SK-N-SH (cell line): ENCODE results near the gene POLE2. TPM values are rescaled to one million over a fixed set of nuclear protein-coding genes. Genes with fewer than 3 reads are reported as not detected.

Source experiments
- CTCF ChIA-PET: fragments of 300-600, 350-600 bp; formaldehyde crosslinking; extraction: SDS; loops from one replicate; lab custom pipeline; 2021; lab: Yijun Ruan, JAX
- POLR2A ChIA-PET: fragments of 350-600 bp; sonication (Branson Sonifier 250); formaldehyde crosslinking; extraction: SDS; loops from one replicate; lab custom pipeline; 2020; ENCODE audit warnings: antibody characterized with exemption, inconsistent platforms; lab: Yijun Ruan, JAX
- DNase-seq: peaks from one replicate; pipeline ENCODE4 v3.0.0; 2012
- H2AFZ ChIP-seq: fragments of 200-600 bp; sonication (generic); 2 replicates; pipeline ENCODE4 v1.8.1; 2016; ENCODE audit warnings: antibody characterized with exemption, mild to moderate bottlenecking, low read depth
- H3F3A ChIP-seq: fragments of 200-600 bp; sonication (generic); replicated peaks from 2 replicates; pipeline ENCODE3; 2016; ENCODE audit warnings: antibody characterized with exemption, mild to moderate bottlenecking; ENCODE audit not compliant: insufficient read depth
- H3K27ac ChIP-seq, 2 experiments: fragments of 200-500 bp in 1 of 2; fragments of 200-600 bp in 1 of 2; sonication (Bioruptor generic) in 1 of 2; sonication (generic), shearing (Covaris generic) in 1 of 2; 2 replicates each; pipeline versions ENCODE4 v1.5.1 to v1.6.1; 2014 to 2016; ENCODE audit warnings: low read depth in 2 of 2, inconsistent platforms in 1 of 2, low read length in 1 of 2, mild to moderate bottlenecking in 1 of 2, mixed read lengths in 1 of 2
- H3K27me3 ChIP-seq: fragments of 200-600 bp; sonication (generic), shearing (Covaris generic); 2 replicates; pipeline ENCODE4 v1.6.1; 2016; ENCODE audit warnings: mixed run types; ENCODE audit not compliant: insufficient read depth
- H3K36me3 ChIP-seq, 2 experiments: fragments of 200-500 bp in 1 of 2; fragments of 200-600 bp in 1 of 2; sonication (Bioruptor generic) in 1 of 2; sonication (generic) in 1 of 2; replicated peaks in 1 of 2; 2 replicates each; pipeline versions ENCODE3 to v1.5.1; 2014 to 2016; ENCODE audit warnings: low read length in 1 of 2, mild to moderate bottlenecking in 1 of 2; ENCODE audit not compliant: insufficient read depth in 2 of 2, control insufficient read depth in 1 of 2
- H3K4me1 ChIP-seq, 2 experiments: fragments of 200-500 bp in 1 of 2; fragments of 200-600 bp in 1 of 2; sonication (Bioruptor generic) in 1 of 2; sonication (generic), shearing (Covaris generic) in 1 of 2; 2 replicates each; pipeline versions ENCODE4 v1.5.1 to v1.6.1; 2014 to 2016; ENCODE audit warnings: low read depth in 1 of 2, low read length in 1 of 2, mixed run types in 1 of 2; ENCODE audit not compliant: insufficient read depth in 2 of 2, control insufficient read depth in 1 of 2
- H3K4me2 ChIP-seq: fragments of 200-600 bp; sonication (generic), shearing (Covaris generic); 2 replicates; pipeline ENCODE4 v1.6.1; 2017; ENCODE audit warnings: mixed run types
- H3K4me3 ChIP-seq, 2 experiments: fragments of 200-500 bp in 1 of 2; fragments of 200-600 bp in 1 of 2; sonication (Bioruptor generic) in 1 of 2; sonication (generic), shearing (Covaris generic) in 1 of 2; 2 replicates each; pipeline versions ENCODE4 v1.5.1 to v1.8.1; 2014 to 2016; ENCODE audit warnings: low read depth in 2 of 2, inconsistent platforms in 1 of 2, low read length in 1 of 2, mild to moderate bottlenecking in 1 of 2, mixed read lengths in 1 of 2, moderate library complexity in 1 of 2
- H3K79me2 ChIP-seq: fragments of 200-600 bp; sonication (generic); 2 replicates; pipeline ENCODE4 v1.8.1; 2017; ENCODE audit warnings: mild to moderate bottlenecking; ENCODE audit not compliant: insufficient read depth
- H3K9ac ChIP-seq: fragments of 200-600 bp; sonication (generic); 2 replicates; pipeline ENCODE4 v1.6.1; 2017; ENCODE audit warnings: mixed run types
- H3K9me2 ChIP-seq: fragments of 200-600 bp; sonication (generic); 2 replicates; pipeline ENCODE4 v1.6.1; 2017; ENCODE audit warnings: mixed run types
- H3K9me3 ChIP-seq: fragments of 200-600 bp; sonication (generic); 2 replicates; pipeline ENCODE4 v1.6.1; 2017; ENCODE audit warnings: mixed run types, mild to moderate bottlenecking, moderate library complexity
- H4K20me1 ChIP-seq: fragments of 200-600 bp; sonication (generic); 2 replicates; pipeline ENCODE4 v1.6.1; 2017; ENCODE audit warnings: mild to moderate bottlenecking, mixed run types; ENCODE audit not compliant: insufficient read depth
- ELF1 ChIP-seq: IDR thresholded peaks from 2 replicates; pipeline ENCODE4 v1.4.0; 2012
- EP300 ChIP-seq, 2 experiments: IDR thresholded peaks; 2 replicates each; pipeline versions ENCODE4 v1.4.0 to v1.6.1; 2012; ENCODE audit warnings: borderline replicate concordance in 1 of 2, low read depth in 1 of 2, low read length in 1 of 2
- GATA2 ChIP-seq: sonication (generic); formaldehyde crosslinking; IDR thresholded peaks from 2 replicates; pipeline ENCODE4 v1.5.0; 2020; ENCODE audit warnings: mild to moderate bottlenecking, missing genetic modification reagents
- IRF3 ChIP-seq: fragments of 150-350 bp; IDR thresholded peaks from 2 replicates; pipeline ENCODE4 v1.6.1; 2016; ENCODE audit warnings: mild to moderate bottlenecking, low read depth, low read length
- JUND ChIP-seq: IDR thresholded peaks from 2 replicates; pipeline ENCODE4 v1.4.0; 2012
- MEF2A ChIP-seq: IDR thresholded peaks from 2 replicates; pipeline ENCODE4 v1.4.0; 2012; ENCODE audit warnings: low read depth, borderline replicate concordance
- NFIC ChIP-seq: IDR thresholded peaks from 2 replicates; pipeline ENCODE4 v1.4.0; 2012; ENCODE audit warnings: borderline replicate concordance
- NRF1 ChIP-seq: IDR thresholded peaks from 2 replicates; pipeline ENCODE4 v1.6.1; 2012; ENCODE audit warnings: low read depth, mild to moderate bottlenecking, low read length
- RAD21 ChIP-seq: IDR thresholded peaks from 2 replicates; pipeline ENCODE4 v1.6.1; 2012; ENCODE audit warnings: mild to moderate bottlenecking, low read length
- RCOR1 ChIP-seq: fragments of 150-350 bp; IDR thresholded peaks from 2 replicates; pipeline ENCODE4 v1.6.1; 2017; ENCODE audit warnings: antibody characterized with exemption, low read length
- TEAD4 ChIP-seq: IDR thresholded peaks from 2 replicates; pipeline ENCODE4 v1.4.0; 2012; ENCODE audit warnings: mild to moderate bottlenecking, borderline replicate concordance; ENCODE audit not compliant: insufficient read depth
- USF2 ChIP-seq: fragments of 150-350 bp; IDR thresholded peaks from 2 replicates; pipeline ENCODE4 v1.6.1; 2017; ENCODE audit warnings: antibody characterized with exemption, low read length, low read depth, borderline replicate concordance
- YY1 ChIP-seq: IDR thresholded peaks from 2 replicates; pipeline ENCODE4 v1.4.0; 2012; ENCODE audit warnings: low read depth, mild to moderate bottlenecking
- ZBTB33 ChIP-seq: IDR thresholded peaks from 2 replicates; pipeline ENCODE4 v1.4.0; 2012; ENCODE audit warnings: low read depth, borderline replicate concordance
- WGBS: methylation state at CpG from one replicate; pipeline ENCODE4 v1.1.6; 2017; ENCODE audit warnings: low lambda C conversion rate; 5-methylcytosine and 5-hydroxymethylcytosine counted together
- polyA plus RNA-seq, 3 experiments: library from polyadenylated mRNA; depleted of rRNA; stranded (reverse); fragments of >200 nt; gene quantifications; 2 replicates each; pipeline ENCODE4 v1.2.3, GENCODE V29; 2012
- TF ChIP-seq, protein P1 (sequence below): fragments of 200-600 bp; sonication (generic); IDR thresholded peaks from 2 replicates; pipeline ENCODE4 v1.6.1; 2017; ENCODE audit warnings: antibody characterized with exemption, mild to moderate bottlenecking, moderate library complexity

Gene POLE2
- polyA plus RNA-seq, 1 of the 3 experiments (the other 2 are of a cell fraction) = 8.5 TPM

- ChIA-PET POLR2A (no interaction called here), CTCF (interaction anchor here (0.7 kb wide), 1 partner anchor 25 kb away, joined by 4 read pairs; no protein-coding TSS in a partner anchor)
- H3K9me2 ChIP-seq = no peaks in the 10 kb centered on the region
- TF ChIP-seq MEF2A = no peak
- TF ChIP-seq JUND = no peak
- no peak for TF ChIP-seq RAD21
- TF ChIP-seq EP300 (IDR thresholded peaks at IDR 0.05; ENCODE audit: borderline replicate concordance in 1 of 2, low read depth in 1 of 2, low read length in 1 of 2) = no peak
- TF ChIP-seq ZBTB33 = no peak
- no peak for TF ChIP-seq NFIC
- no peak for TF ChIP-seq IRF3
- no peak for TF ChIP-seq GATA2
- no peak for TF ChIP-seq RCOR1
- TF ChIP-seq ELF1 = no peak
- no peak for TF ChIP-seq NRF1
- TF ChIP-seq USF2 = no peak
- TF ChIP-seq, protein P1, sequence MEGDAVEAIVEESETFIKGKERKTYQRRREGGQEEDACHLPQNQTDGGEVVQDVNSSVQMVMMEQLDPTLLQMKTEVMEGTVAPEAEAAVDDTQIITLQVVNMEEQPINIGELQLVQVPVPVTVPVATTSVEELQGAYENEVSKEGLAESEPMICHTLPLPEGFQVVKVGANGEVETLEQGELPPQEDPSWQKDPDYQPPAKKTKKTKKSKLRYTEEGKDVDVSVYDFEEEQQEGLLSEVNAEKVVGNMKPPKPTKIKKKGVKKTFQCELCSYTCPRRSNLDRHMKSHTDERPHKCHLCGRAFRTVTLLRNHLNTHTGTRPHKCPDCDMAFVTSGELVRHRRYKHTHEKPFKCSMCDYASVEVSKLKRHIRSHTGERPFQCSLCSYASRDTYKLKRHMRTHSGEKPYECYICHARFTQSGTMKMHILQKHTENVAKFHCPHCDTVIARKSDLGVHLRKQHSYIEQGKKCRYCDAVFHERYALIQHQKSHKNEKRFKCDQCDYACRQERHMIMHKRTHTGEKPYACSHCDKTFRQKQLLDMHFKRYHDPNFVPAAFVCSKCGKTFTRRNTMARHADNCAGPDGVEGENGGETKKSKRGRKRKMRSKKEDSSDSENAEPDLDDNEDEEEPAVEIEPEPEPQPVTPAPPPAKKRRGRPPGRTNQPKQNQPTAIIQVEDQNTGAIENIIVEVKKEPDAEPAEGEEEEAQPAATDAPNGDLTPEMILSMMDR = no peak
- TF ChIP-seq TEAD4 = no peak
- no peak for TF ChIP-seq YY1
- no peak overlapping the region for H3K4me2 ChIP-seq
- H3K36me3 ChIP-seq = peaks cover 0 to 17% of the 10 kb centered on the region in 2 experiments
- H3K27ac ChIP-seq = peak overlapping the region in 1 of 2 experiments; percentile 29; a peak in 1 of 4 replicates
- peaks cover 24% of the 10 kb centered on the region for H3F3A ChIP-seq
- DNase-seq = no peak
- H3K4me1 ChIP-seq = no peaks in the 10 kb centered on the region
- no peak overlapping the region for H2AFZ ChIP-seq
- H3K27me3 ChIP-seq = no peaks in the 10 kb centered on the region
- no peaks in the 10 kb centered on the region for H4K20me1 ChIP-seq
- H3K9ac ChIP-seq = no peak overlapping the region
- WGBS = 88% methylated on average over 4 of the region's 4 CpGs
- peaks cover 24% of the 10 kb centered on the region for H3K79me2 ChIP-seq
- H3K4me3 ChIP-seq = no peak overlapping the region
- H3K9me3 ChIP-seq = no peaks in the 10 kb centered on the region
Measured at GRCh38 chr14:49612251-49612650, 75.8 kb downstream of the POLE2 start.
